ENCODE results near the gene HORMAD2.

GRCh38 chr22:30204742-30205111 is 124.5 kb downstream of the HORMAD2 start:
- TF ChIP-seq, protein P1, sequence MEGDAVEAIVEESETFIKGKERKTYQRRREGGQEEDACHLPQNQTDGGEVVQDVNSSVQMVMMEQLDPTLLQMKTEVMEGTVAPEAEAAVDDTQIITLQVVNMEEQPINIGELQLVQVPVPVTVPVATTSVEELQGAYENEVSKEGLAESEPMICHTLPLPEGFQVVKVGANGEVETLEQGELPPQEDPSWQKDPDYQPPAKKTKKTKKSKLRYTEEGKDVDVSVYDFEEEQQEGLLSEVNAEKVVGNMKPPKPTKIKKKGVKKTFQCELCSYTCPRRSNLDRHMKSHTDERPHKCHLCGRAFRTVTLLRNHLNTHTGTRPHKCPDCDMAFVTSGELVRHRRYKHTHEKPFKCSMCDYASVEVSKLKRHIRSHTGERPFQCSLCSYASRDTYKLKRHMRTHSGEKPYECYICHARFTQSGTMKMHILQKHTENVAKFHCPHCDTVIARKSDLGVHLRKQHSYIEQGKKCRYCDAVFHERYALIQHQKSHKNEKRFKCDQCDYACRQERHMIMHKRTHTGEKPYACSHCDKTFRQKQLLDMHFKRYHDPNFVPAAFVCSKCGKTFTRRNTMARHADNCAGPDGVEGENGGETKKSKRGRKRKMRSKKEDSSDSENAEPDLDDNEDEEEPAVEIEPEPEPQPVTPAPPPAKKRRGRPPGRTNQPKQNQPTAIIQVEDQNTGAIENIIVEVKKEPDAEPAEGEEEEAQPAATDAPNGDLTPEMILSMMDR (IDR thresholded peaks at IDR 0.05 in 4 of 5, conservative IDR thresholded peaks at IDR 0.05 in 1 of 5) = no peak
- no peak for TF ChIP-seq POLR2A (IDR thresholded peaks at IDR 0.05)

All from gastrocnemius medialis (tissue), 4 donors.